H9 (cell line): ENCODE results near the gene CBY1. TPM values are rescaled to one million over a fixed set of nuclear protein-coding genes. Genes with fewer than 3 reads are reported as not detected.

Source experiments
- DNase-seq: peaks from one replicate; pipeline ENCODE4 v3.0.0-alpha.2; 2017
- H2AFZ ChIP-seq: one replicate; pipeline ENCODE4 v1.6.1; 2013; ENCODE audit warnings: mild to moderate bottlenecking, low read length, control low read depth, moderate library complexity
- H2AK5ac ChIP-seq: 2 replicates; pipeline ENCODE4 v1.6.1; 2013; ENCODE audit warnings: low read length, control low read depth, mixed read lengths; ENCODE audit not compliant: insufficient read length
- H2BK120ac ChIP-seq: one replicate; pipeline ENCODE4 v1.6.1; 2013; ENCODE audit warnings: low read depth, mild to moderate bottlenecking, low read length, control low read depth, inconsistent platforms; ENCODE audit not compliant: poor library complexity, severe bottlenecking
- H2BK12ac ChIP-seq: 2 replicates; pipeline ENCODE4 v1.6.1; 2013; ENCODE audit warnings: low read length, control low read depth, mixed read lengths, low read depth; ENCODE audit not compliant: insufficient read length
- H2BK15ac ChIP-seq: 2 replicates; pipeline ENCODE4 v1.6.1; 2013; ENCODE audit warnings: low read depth, low read length, control low read depth
- H2BK20ac ChIP-seq: one replicate; pipeline ENCODE4 v1.6.1; 2013; ENCODE audit warnings: low read depth, mild to moderate bottlenecking, low read length, control low read depth, inconsistent platforms; ENCODE audit not compliant: poor library complexity, severe bottlenecking
- H2BK5ac ChIP-seq: 2 replicates; pipeline ENCODE4 v1.6.1; 2013; ENCODE audit warnings: low read length, control low read depth, mixed read lengths; ENCODE audit not compliant: insufficient read length
- H3K14ac ChIP-seq: 2 replicates; pipeline ENCODE4 v1.6.1; 2013; ENCODE audit warnings: low read length, control low read depth; ENCODE audit not compliant: insufficient read depth
- H3K18ac ChIP-seq: 2 replicates; pipeline ENCODE4 v1.6.1; 2013; ENCODE audit warnings: low read depth, mild to moderate bottlenecking, mixed read lengths, low read length, control low read depth; ENCODE audit not compliant: insufficient read length
- H3K23ac ChIP-seq: 2 replicates; pipeline ENCODE4 v1.6.1; 2013; ENCODE audit warnings: low read length, control low read depth, mixed read lengths, low read depth; ENCODE audit not compliant: insufficient read length
- H3K23me2 ChIP-seq: 2 replicates; pipeline ENCODE4 v1.6.1; 2013; ENCODE audit warnings: low read depth, mild to moderate bottlenecking, mixed read lengths, low read length, control low read depth; ENCODE audit not compliant: insufficient read length, poor library complexity, severe bottlenecking
- H3K27ac ChIP-seq: 2 replicates; pipeline ENCODE4 v1.5.1; 2013; ENCODE audit warnings: low read length, control low read depth, mixed read lengths, low read depth; ENCODE audit not compliant: insufficient read length
- H3K27me3 ChIP-seq: 2 replicates; pipeline ENCODE4 v1.6.1; 2013; ENCODE audit warnings: low read length, control low read depth, inconsistent platforms; ENCODE audit not compliant: insufficient read depth
- H3K4ac ChIP-seq: 2 replicates; pipeline ENCODE4 v1.6.1; 2013; ENCODE audit warnings: low read depth, mild to moderate bottlenecking, control low read depth, inconsistent platforms, low read length, moderate library complexity
- H3K4me1 ChIP-seq: 2 replicates; pipeline ENCODE4 v1.6.1; 2013; ENCODE audit warnings: low read length, control low read depth, inconsistent platforms; ENCODE audit not compliant: insufficient read depth
- H3K4me2 ChIP-seq: 2 replicates; pipeline ENCODE4 v1.6.1; 2013; ENCODE audit warnings: low read length, control low read depth, mixed read lengths; ENCODE audit not compliant: insufficient read length, insufficient read depth
- H3K56ac ChIP-seq: 2 replicates; pipeline ENCODE4 v1.6.1; 2013; ENCODE audit warnings: low read depth, mild to moderate bottlenecking, mixed read lengths, low read length, control low read depth; ENCODE audit not compliant: insufficient read length
- H3K79me1 ChIP-seq: 2 replicates; pipeline ENCODE4 v1.6.1; 2013; ENCODE audit warnings: low read depth, mild to moderate bottlenecking, moderate library complexity, low read length, control low read depth, inconsistent platforms; ENCODE audit not compliant: insufficient read depth, poor library complexity, severe bottlenecking
- H3K79me2 ChIP-seq: 2 replicates; pipeline ENCODE4 v1.6.1; 2013; ENCODE audit warnings: low read length, control low read depth, inconsistent platforms; ENCODE audit not compliant: insufficient read depth
- H3K9ac ChIP-seq: 2 replicates; pipeline ENCODE4 v1.6.1; 2013; ENCODE audit warnings: low read length, control low read depth, mixed read lengths; ENCODE audit not compliant: insufficient read length; ENCODE audit errors: extremely low read depth
- H3K9me3 ChIP-seq: one replicate; pipeline ENCODE4 v1.6.1; 2013; ENCODE audit warnings: low read depth, low read length, inconsistent platforms; ENCODE audit not compliant: control insufficient read depth
- H3T11ph ChIP-seq: one replicate; pipeline ENCODE4 v1.6.1; 2013; ENCODE audit warnings: mild to moderate bottlenecking, low read length, control low read depth, inconsistent platforms
- H4K20me1 ChIP-seq: one replicate; pipeline ENCODE4 v1.6.1; 2013; ENCODE audit not compliant: control insufficient read depth, insufficient read length, insufficient read depth
- H4K5ac ChIP-seq: 2 replicates; pipeline ENCODE4 v1.6.1; 2013; ENCODE audit warnings: low read depth, mild to moderate bottlenecking, mixed read lengths, low read length, control low read depth; ENCODE audit not compliant: insufficient read length
- H4K8ac ChIP-seq: replicated peaks from 2 replicates; pipeline ENCODE4 v1.6.1; 2013; ENCODE audit warnings: low read length, control low read depth, mixed read lengths, low read depth; ENCODE audit not compliant: insufficient read length
- H4K91ac ChIP-seq: 2 replicates; pipeline ENCODE4 v1.6.1; 2013; ENCODE audit warnings: low read depth, mild to moderate bottlenecking, moderate library complexity, mixed read lengths, low read length, control low read depth; ENCODE audit not compliant: insufficient read length
- H3K27ac Mint-ChIP-seq, 3 experiments: 2 replicates in 2 of 3; 3 replicates in 1 of 3; pipeline ENCODE4 v1.8.0; 2020 to 2021; ENCODE audit warnings: mixed read lengths in 3 of 3, mild to moderate bottlenecking in 1 of 3, moderate library complexity in 1 of 3
- H3K27me3 Mint-ChIP-seq: 2 replicates; pipeline ENCODE4 v1.8.0; 2021; ENCODE audit warnings: low read depth, mild to moderate bottlenecking, moderate library complexity, mixed read lengths
- H3K36me3 Mint-ChIP-seq, 3 experiments: 2 replicates in 2 of 3; 3 replicates in 1 of 3; pipeline ENCODE4 v1.8.0; 2020 to 2021; ENCODE audit warnings: low read depth in 3 of 3, mixed read lengths in 3 of 3; ENCODE audit not compliant: insufficient read depth in 1 of 3
- H3K4me1 Mint-ChIP-seq, 2 experiments: 2 replicates each; pipeline ENCODE4 v1.8.0; 2020; ENCODE audit warnings: mixed read lengths in 2 of 2
- H3K4me3 Mint-ChIP-seq, 2 experiments: 2 replicates in 1 of 2; 3 replicates in 1 of 2; pipeline ENCODE4 v1.8.0; 2020 to 2021; ENCODE audit warnings: mild to moderate bottlenecking in 2 of 2, mixed read lengths in 2 of 2, moderate library complexity in 1 of 2
- H3K9me3 Mint-ChIP-seq, 2 experiments: 2 replicates in 1 of 2; 3 replicates in 1 of 2; pipeline ENCODE4 v1.8.0; 2020; ENCODE audit warnings: mild to moderate bottlenecking in 2 of 2, mixed read lengths in 2 of 2, moderate library complexity in 1 of 2
- CTCF ChIP-seq: fragments of 200-600 bp; sonication (generic); conservative IDR thresholded peaks from 3 replicates; pipeline ENCODE4 v1.8.0; 2021; ENCODE audit warnings: antibody characterized with exemption, mild to moderate bottlenecking
- WGBS: extraction: QIAGEN DNeasy Blood & Tissue Kit; methylation state at CpG from one replicate; pipeline ENCODE4 v1.1.7; 2013; ENCODE audit warnings: missing lambda C conversion rate, low lambda C conversion rate, mixed read lengths; ENCODE audit not compliant: insufficient read length; ENCODE audit errors: extremely low coverage; 5-methylcytosine and 5-hydroxymethylcytosine counted together
- total RNA-seq: library from RNA; stranded (reverse); gene quantifications from 2 replicates; pipeline ENCODE4 v1.2.1, GENCODE V29; 2021

CBY1 gene
- total RNA-seq, 1 experiment from 2014 or later: 26.6 TPM

- no peaks in the 10 kb centered on the region for H3K27me3 ChIP-seq
- no peak overlapping the region for H4K5ac ChIP-seq
- Mint-ChIP-seq H3K27me3 (no peaks in the 10 kb centered on the region), H3K9me3 (no peaks in the 10 kb centered on the region), H3K4me3 (0 out of 5 replicates have a peak overlapping the region, but pooled peaks of 1 of the 2 experiments have one; percentile 18), H3K36me3 (peaks cover 14 to 59% (median 42%) of the 10 kb centered on the region in 3 experiments), H3K4me1 (peaks cover 25 to 42% of the 10 kb centered on the region in 2 experiments), H3K27ac (peak overlapping the region in 2 of 3 experiments; percentile 89 to 96; a peak in 5 of 7 replicates)
- H3K79me1 ChIP-seq: peaks cover 4% of the 10 kb centered on the region
- no peak overlapping the region for H3K4me2 ChIP-seq
- no peak overlapping the region for H2AK5ac ChIP-seq
- H2BK15ac ChIP-seq: no peak overlapping the region
- no peak overlapping the region for H2BK5ac ChIP-seq
- no CpG with 5 or more reads among the region's 10 CpGs for WGBS
- H3K9me3 ChIP-seq: no peaks in the 10 kb centered on the region
- no peak overlapping the region for H3K56ac ChIP-seq
- no peaks in the 10 kb centered on the region for H3K23me2 ChIP-seq
- no peak overlapping the region for H3K14ac ChIP-seq
- no peak for TF ChIP-seq CTCF
- H3K4me1 ChIP-seq: peaks cover 10% of the 10 kb centered on the region; the same call in 1 of the 2 replicates
- DNase-seq: no peak
- no peak overlapping the region for H3T11ph ChIP-seq
- H4K91ac ChIP-seq: no peak overlapping the region
- no peak overlapping the region for H3K9ac ChIP-seq
- H4K20me1 ChIP-seq: no peaks in the 10 kb centered on the region
- H4K8ac ChIP-seq: no peak overlapping the region
- H3K79me2 ChIP-seq: peaks cover 12% of the 10 kb centered on the region; the same call in 1 of the 2 replicates
- H2BK120ac ChIP-seq: no peak overlapping the region
- H3K18ac ChIP-seq: no peak overlapping the region
- no peak overlapping the region for H3K27ac ChIP-seq
- no peak overlapping the region for H2BK12ac ChIP-seq
- H3K4ac ChIP-seq: no peak overlapping the region
- H2AFZ ChIP-seq: no peak overlapping the region
- no peak overlapping the region for H3K23ac ChIP-seq
- no peak overlapping the region for H2BK20ac ChIP-seq
Measured at GRCh38 chr22:38716271-38716670, 59.8 kb downstream of the CBY1 start.
